MCF 10A (cell line): ENCODE measurements around the gene WDFY3. TPM values are rescaled to one million over a fixed set of nuclear protein-coding genes. Genes with fewer than 3 reads are reported as not detected.

Source experiments
- BruUV-seq: library from RNA; stranded (reverse); fragments of 400-500 nt; replicated peaks from 2 replicates; lab custom pipeline; 2021; lab: Mats Ljungman, UMichigan
- CTCF ChIA-PET: fragments of 300-600 bp; sonication (Branson Sonifier 250); formaldehyde crosslinking; extraction: SDS; loops from one replicate; lab custom pipeline; 2021; ENCODE audit warnings: antibody characterized with exemption, inconsistent platforms; lab: Yijun Ruan, JAX
- POLR2A ChIA-PET: fragments of 300-600, 350-650 bp; sonication (Branson Sonifier 250); formaldehyde crosslinking; extraction: SDS; loops from one replicate; lab custom pipeline; 2020; ENCODE audit warnings: antibody characterized with exemption, inconsistent platforms; lab: Yijun Ruan, JAX
- DNase-seq: peaks from one replicate; pipeline ENCODE4 v3.0.0-alpha.2; 2018; ENCODE audit not compliant: unreplicated experiment
- H3K27ac Mint-ChIP-seq: one replicate; pipeline ENCODE4 v1.8.0; 2022; ENCODE audit warnings: mild to moderate bottlenecking, low read depth, mixed read lengths; ENCODE audit not compliant: unreplicated experiment
- H3K27me3 Mint-ChIP-seq: one replicate; pipeline ENCODE4 v1.8.0; 2022; ENCODE audit warnings: mixed read lengths; ENCODE audit not compliant: insufficient read depth, unreplicated experiment
- H3K36me3 Mint-ChIP-seq: one replicate; pipeline ENCODE4 v1.8.0; 2022; ENCODE audit warnings: mild to moderate bottlenecking, moderate library complexity, mixed read lengths; ENCODE audit not compliant: insufficient read depth, unreplicated experiment
- H3K4me1 Mint-ChIP-seq: one replicate; pipeline ENCODE4 v1.8.0; 2022; ENCODE audit warnings: mixed read lengths; ENCODE audit not compliant: insufficient read depth, unreplicated experiment
- H3K4me3 Mint-ChIP-seq: one replicate; pipeline ENCODE4 v1.8.0; 2022; ENCODE audit warnings: mild to moderate bottlenecking, moderate library complexity, mixed read lengths; ENCODE audit not compliant: unreplicated experiment
- H3K9me3 Mint-ChIP-seq: one replicate; pipeline ENCODE4 v1.8.0; 2022; ENCODE audit warnings: mixed read lengths; ENCODE audit not compliant: unreplicated experiment
- intact Hi-C: fragments of 100-400 bp; cut with micrococcal nuclease; formaldehyde crosslinking; loops from 2 replicates; pipeline ENCODE4 v1.14.1; 2022
- total RNA-seq: library from RNA; stranded (reverse); gene quantifications from 2 replicates; pipeline ENCODE4 v1.2.3, GENCODE V29; 2022
- TF ChIP-seq, protein P1 (sequence below): fragments of 200-600 bp; IDR thresholded peaks from one replicate; pipeline ENCODE4 v1.8.0; 2022; ENCODE audit warnings: antibody characterized with exemption, mild to moderate bottlenecking; ENCODE audit not compliant: unreplicated experiment

Gene WDFY3
- total RNA-seq, 1 experiment from 2014 or later: 90.7 TPM

DNA sequence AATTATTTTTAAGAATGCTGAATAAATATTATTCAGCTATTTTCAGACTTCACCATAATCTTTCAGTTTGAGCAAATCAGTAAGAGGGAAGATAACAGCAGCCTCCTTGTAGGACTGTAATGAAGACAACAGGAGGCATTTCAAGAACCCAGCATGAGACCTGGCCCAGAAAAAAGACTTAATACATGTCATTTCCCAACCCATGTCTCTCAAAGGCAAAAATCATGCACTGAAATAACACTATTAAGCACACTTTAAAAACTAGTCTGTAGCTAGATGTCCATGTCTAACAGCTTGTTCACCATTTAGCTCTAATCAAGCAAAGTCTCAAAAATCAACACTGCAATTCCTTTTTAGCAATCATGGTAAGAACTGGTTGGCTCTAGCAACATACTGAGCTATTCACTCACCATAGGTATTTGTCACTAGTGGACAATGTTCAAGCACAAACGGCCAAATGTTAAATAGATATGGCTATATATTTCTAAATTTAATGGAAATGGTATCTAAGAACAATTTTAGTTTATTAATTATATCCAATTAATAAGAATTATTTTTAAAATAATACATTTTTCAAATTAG lies 109.9 kb downstream of the WDFY3 start:
- Mint-ChIP-seq H3K9me3 (no peaks in the 10 kb centered on the region), H3K4me1 (peaks cover under 1% of the 10 kb centered on the region), H3K36me3 (peaks cover 27% of the 10 kb centered on the region), H3K4me3 (no peak overlapping the region), H3K27ac (no peak overlapping the region), H3K27me3 (no peaks in the 10 kb centered on the region)
- POLR2A ChIA-PET: interaction anchor here (0.7 kb wide), 1 partner anchor 111 kb away, joined by 3 read pairs; no protein-coding TSS in a partner anchor
- DNase-seq: no peak
- CTCF ChIA-PET: interaction anchor here (0.6 kb wide), 2 partner anchors 38 to 178 kb away, joined by 3 to 4 read pairs; no protein-coding TSS in a partner anchor
- intact Hi-C loops: no loop called here
- TF ChIP-seq, protein P1, sequence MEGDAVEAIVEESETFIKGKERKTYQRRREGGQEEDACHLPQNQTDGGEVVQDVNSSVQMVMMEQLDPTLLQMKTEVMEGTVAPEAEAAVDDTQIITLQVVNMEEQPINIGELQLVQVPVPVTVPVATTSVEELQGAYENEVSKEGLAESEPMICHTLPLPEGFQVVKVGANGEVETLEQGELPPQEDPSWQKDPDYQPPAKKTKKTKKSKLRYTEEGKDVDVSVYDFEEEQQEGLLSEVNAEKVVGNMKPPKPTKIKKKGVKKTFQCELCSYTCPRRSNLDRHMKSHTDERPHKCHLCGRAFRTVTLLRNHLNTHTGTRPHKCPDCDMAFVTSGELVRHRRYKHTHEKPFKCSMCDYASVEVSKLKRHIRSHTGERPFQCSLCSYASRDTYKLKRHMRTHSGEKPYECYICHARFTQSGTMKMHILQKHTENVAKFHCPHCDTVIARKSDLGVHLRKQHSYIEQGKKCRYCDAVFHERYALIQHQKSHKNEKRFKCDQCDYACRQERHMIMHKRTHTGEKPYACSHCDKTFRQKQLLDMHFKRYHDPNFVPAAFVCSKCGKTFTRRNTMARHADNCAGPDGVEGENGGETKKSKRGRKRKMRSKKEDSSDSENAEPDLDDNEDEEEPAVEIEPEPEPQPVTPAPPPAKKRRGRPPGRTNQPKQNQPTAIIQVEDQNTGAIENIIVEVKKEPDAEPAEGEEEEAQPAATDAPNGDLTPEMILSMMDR: no peak
- no TSS peak for BruUV-seq

DNA sequence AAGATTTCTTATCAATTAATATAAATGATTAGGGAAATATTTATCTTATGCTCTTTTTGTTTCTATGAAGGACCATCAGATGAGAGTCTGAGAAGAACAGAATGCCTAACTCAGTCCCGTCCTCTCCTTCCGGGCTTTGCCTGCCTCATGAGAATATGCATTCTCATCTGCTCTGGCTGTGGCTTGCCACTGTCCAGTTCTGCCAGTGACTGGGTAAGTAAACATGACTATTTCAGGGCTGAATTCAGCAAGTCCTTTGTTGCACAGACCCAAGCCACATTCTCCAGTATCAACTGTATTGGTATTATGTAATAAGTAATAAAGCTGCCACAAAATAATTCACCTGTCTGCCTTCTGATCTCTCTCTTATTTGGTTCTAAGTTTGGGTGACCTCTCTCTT lies 110.7 kb downstream of the WDFY3 start:
- intact Hi-C loops: no loop called here
- no peak for DNase-seq
- ChIA-PET POLR2A (interaction anchor here (0.7 kb wide), 1 partner anchor 111 kb away, joined by 3 read pairs; no protein-coding TSS in a partner anchor), CTCF (interaction anchor here (0.6 kb wide), 1 partner anchor 178 kb away, joined by 3 read pairs; no protein-coding TSS in a partner anchor)
- BruUV-seq: no TSS peak
- H3K9me3 Mint-ChIP-seq: no peaks in the 10 kb centered on the region
- H3K4me3 Mint-ChIP-seq: no peak overlapping the region
- peaks cover 27% of the 10 kb centered on the region for H3K36me3 Mint-ChIP-seq
- TF ChIP-seq, protein P1: no peak
- peaks cover 6% of the 10 kb centered on the region for H3K4me1 Mint-ChIP-seq
- no peaks in the 10 kb centered on the region for H3K27me3 Mint-ChIP-seq
- H3K27ac Mint-ChIP-seq: no peak overlapping the region

DNA sequence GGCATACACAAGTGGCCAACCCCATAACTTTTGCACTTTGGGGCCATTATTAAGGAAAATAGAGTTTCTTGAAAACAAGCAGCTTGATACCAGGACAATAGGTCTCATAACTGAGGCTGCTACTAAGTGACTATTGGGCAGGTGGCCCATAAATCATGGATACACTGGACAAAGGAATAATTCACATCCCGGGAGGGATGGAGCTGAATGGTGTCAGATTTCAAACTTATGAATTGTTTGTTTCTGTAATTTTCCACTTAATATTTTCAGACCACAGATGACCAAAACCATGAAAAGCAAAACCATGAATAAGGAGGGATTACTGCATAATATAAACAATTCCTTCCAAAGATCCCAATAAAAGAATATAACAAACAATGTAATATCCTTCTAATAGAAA lies 114.4 kb downstream of the WDFY3 start:
- Mint-ChIP-seq H3K27me3 (no peaks in the 10 kb centered on the region), H3K9me3 (no peaks in the 10 kb centered on the region), H3K27ac (no peak overlapping the region), H3K36me3 (peaks cover 22% of the 10 kb centered on the region), H3K4me1 (peaks cover 12% of the 10 kb centered on the region), H3K4me3 (no peak overlapping the region)
- BruUV-seq: no TSS peak
- ChIA-PET CTCF (interaction anchor here (0.9 kb wide), 1 partner anchor 35 kb away, joined by 4 read pairs; no protein-coding TSS in a partner anchor), POLR2A (no interaction called here)
- TF ChIP-seq, protein P1: no peak
- intact Hi-C loops: no loop called here
- DNase-seq: peak; percentile 39

DNA sequence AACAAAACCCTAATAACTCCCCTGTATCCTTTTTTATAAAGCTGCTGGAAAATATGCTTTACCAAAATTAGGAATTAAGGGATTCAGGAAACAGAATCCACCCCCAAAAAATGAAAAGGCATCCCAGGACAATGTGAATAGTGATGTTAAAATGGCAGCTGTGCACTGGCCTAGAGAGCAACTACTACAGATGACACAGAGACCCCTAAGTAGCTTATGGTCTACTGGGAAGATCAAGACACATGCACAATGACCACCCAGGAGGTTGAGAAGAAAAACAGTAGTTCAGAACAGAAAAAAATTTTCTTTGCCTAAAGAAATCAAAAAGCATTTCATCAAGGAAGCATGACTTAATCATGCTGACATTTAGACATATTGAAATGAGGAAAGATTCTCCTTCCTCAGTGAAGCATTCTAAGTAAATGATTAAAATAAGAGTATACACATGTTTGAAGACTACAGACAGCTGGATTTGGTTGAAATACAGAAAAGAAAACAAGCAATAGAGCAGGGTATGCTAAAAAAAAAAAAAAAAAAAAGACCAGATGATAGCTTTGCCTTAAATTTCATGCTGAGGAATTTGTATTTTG lies 117.3 kb downstream of the WDFY3 start:
- no TSS peak for BruUV-seq
- Mint-ChIP-seq H3K27ac (no peak overlapping the region), H3K4me3 (no peak overlapping the region), H3K4me1 (peaks cover 12% of the 10 kb centered on the region), H3K36me3 (peaks cover 29% of the 10 kb centered on the region), H3K27me3 (no peaks in the 10 kb centered on the region), H3K9me3 (no peaks in the 10 kb centered on the region)
- TF ChIP-seq, protein P1: no peak
- ChIA-PET POLR2A (interaction anchor here (0.8 kb wide), 1 partner anchor 42 kb away, joined by 3 read pairs; no protein-coding TSS in a partner anchor), CTCF (interaction anchor here (1.4 kb wide), 1 partner anchor 122 kb away, joined by 3 read pairs; no protein-coding TSS in a partner anchor)
- DNase-seq: no peak
- intact Hi-C loops: no loop called here
